Liver (tissue), 4 donors: ENCODE measurements around the gene VWA2. TPM values are rescaled to one million over a fixed set of nuclear protein-coding genes. Genes with fewer than 3 reads are reported as not detected.

Experiments
- polyA plus RNA-seq, 2 donors: library from polyadenylated mRNA; stranded (reverse) in 1 of 2; unstranded in 1 of 2; fragments of 200-250 nt in 1 of 2; fragments of >200 nt in 1 of 2; fragmentation: Nextera tagmentation in 1 of 2; extraction: Ambion mirVana in 1 of 2; gene quantifications; one replicate each; pipeline versions ENCODE4 v1.2.1 to v1.2.3, GENCODE V29; 2013 to 2015
- total RNA-seq, 2 donors: library from RNA; depleted of rRNA; stranded (reverse); fragments of >200 nt; gene quantifications; one replicate each; pipeline ENCODE4 v1.2.3, GENCODE V29; 2014
- donor health status: healthy.
- donor health status: healthy.
- donor health status: healthy.

VWA2 gene
- total and polyA plus RNA-seq, 4 donors: 0.05 to 0.25 TPM; not detected in 2

Other genes with a start within 250 kb of the VWA2 start
- gene ADRB1, start 195.4 kb upstream of the VWA2 start, total RNA-seq: under 1 TPM; 0.05 to 0.17 TPM
- under 1 TPM in 1 of 2 donors, not detected in 1; 0.16 TPM for gene ADRB1, start 195.4 kb upstream of the VWA2 start, polyA plus RNA-seq
- gene CCDC186, start 65.1 kb upstream of the VWA2 start, total RNA-seq: 10 to 100 TPM in 1 of 2 donors, 1 to 10 TPM in 1; 7.5 to 11.6 TPM
- 1 to 10 TPM; 1.9 to 4.7 TPM for gene CCDC186, start 65.1 kb upstream of the VWA2 start, polyA plus RNA-seq
- gene TDRD1, start 59.9 kb upstream of the VWA2 start, total RNA-seq: under 1 TPM; 0.09 to 0.17 TPM
- under 1 TPM; 0.01 to 0.04 TPM for gene TDRD1, start 59.9 kb upstream of the VWA2 start, polyA plus RNA-seq
- gene AFAP1L2, start 165.2 kb downstream of the VWA2 start, total RNA-seq: 1 to 10 TPM; 1.6 to 1.8 TPM
- under 1 TPM; 0.53 to 0.89 TPM for gene AFAP1L2, start 165.2 kb downstream of the VWA2 start, polyA plus RNA-seq